ENCODE results near the gene NPB.

The NPB gene

DNA sequence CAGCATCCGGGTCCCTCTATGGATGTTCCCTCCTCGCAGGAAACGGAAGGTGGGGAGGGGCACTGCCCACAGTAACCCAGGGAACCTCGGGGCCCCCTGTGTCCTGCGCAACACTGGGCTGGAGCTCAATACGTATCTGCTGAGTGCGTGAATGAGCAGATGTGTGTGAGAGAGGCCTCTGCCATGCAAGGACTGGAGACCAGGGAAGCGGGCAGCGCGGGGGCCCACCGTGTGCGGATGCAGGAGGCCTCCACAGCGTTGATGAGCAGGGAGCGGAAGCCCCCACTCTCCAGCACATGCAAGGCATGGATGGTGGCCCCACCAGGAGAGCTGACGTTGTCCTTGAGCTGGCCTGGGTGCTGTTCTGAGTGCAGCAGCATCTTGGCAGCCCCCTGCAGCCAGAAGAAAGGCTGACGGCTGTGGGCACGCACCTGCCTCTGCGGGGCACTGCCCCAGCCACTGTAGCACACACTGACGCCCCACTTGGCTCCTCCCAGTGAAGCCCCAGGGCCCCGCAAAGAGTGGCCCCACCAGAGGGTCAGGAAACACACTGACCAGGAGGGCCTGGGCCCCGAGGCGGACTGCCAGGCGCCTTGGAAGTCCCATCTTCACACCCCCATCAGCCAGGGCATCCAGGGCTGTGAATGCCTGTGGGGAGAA, 32.2 kb downstream of the NPB start:
- POLR2A ChIA-PET (ENCODE audit: low non-redundant PET), result no interaction called here
- CTCF ChIA-PET, result no interaction called here
- no peak for DNase-seq (ENCODE audit: low spot score)

DNA sequence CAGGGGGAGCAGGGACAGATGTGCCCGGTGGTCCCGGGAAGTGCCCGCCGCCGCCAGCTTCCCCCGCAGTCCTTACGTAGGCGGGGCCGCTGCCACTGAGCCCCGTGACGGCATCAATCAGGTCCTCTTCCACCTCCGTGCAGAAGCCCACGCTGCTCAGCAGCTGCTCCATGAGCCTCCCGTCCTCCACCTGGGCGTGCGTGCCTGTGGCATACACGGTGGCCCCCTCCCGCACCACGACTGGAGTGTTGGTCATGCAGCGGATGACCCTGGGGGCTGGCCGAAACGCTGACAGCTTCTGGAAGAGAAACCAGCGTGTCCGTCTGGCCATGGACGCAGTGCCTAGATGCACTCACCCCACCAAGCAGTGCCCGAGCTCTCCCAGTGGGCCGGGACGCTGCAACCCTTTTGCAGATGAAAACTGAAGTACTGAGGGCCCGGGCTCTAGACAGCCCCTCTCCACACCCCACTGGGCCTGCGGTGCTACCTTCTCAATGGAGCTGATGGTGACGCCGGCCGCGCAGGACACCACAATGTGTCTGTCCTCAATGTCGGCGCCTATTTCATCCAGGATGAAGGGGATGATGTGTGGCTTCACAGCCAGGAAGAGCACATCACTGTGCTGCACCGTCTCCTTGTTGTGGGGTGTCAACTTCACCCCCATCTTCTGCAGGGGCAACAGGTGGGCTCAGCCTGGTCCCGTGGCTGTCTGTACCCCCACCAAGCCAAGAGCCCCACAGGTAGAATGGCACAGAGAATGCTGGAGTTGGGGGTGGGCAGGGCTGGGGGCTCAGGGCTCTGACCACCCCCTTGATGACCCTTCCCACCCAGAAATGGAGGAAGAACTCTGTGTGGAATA, 33.0 kb downstream of the NPB start:
- CTCF ChIA-PET, result interaction anchor here (1.8 kb wide), 1 partner anchor 25 kb away, joined by 6 read pairs; no protein-coding TSS in a partner anchor
- TF ChIP-seq, protein P1, sequence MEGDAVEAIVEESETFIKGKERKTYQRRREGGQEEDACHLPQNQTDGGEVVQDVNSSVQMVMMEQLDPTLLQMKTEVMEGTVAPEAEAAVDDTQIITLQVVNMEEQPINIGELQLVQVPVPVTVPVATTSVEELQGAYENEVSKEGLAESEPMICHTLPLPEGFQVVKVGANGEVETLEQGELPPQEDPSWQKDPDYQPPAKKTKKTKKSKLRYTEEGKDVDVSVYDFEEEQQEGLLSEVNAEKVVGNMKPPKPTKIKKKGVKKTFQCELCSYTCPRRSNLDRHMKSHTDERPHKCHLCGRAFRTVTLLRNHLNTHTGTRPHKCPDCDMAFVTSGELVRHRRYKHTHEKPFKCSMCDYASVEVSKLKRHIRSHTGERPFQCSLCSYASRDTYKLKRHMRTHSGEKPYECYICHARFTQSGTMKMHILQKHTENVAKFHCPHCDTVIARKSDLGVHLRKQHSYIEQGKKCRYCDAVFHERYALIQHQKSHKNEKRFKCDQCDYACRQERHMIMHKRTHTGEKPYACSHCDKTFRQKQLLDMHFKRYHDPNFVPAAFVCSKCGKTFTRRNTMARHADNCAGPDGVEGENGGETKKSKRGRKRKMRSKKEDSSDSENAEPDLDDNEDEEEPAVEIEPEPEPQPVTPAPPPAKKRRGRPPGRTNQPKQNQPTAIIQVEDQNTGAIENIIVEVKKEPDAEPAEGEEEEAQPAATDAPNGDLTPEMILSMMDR (conservative IDR thresholded peaks at IDR 0.05; ENCODE audit: low read depth), result no peak
- H3K27ac ChIP-seq, result peak overlapping the region; percentile 98
- POLR2A ChIA-PET (ENCODE audit: low non-redundant PET), result no interaction called here
- no peak for DNase-seq (ENCODE audit: low spot score)

More for the DNA sequence above, 32.2 kb downstream of the NPB start:
- peak overlapping the region; percentile 98 for H3K27ac ChIP-seq
- TF ChIP-seq, protein P1 (conservative IDR thresholded peaks at IDR 0.05; ENCODE audit: low read depth), result no peak

DNA sequence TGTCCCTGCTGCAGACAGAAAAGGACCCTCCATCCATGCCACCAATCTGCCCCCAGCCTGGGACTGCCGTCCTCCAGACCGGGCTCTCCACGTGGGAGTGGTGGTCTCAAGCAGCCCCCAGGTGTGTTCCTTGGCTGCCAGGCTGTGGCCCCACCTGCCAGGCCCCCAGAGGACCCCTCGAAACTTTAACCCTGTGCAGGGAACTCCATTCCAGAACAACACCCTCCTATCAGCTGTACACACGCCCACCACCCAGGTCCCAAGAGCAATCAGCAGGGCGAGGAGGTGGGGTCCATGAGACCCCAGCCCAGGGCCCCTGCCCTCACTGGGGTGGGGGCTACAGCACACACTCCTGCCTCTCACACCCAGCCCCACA, 33.7 kb downstream of the NPB start:
- peak overlapping the region; percentile 98 for H3K27ac ChIP-seq
- POLR2A ChIA-PET (ENCODE audit: low non-redundant PET), result no interaction called here
- CTCF ChIA-PET, result interaction anchor here (1.8 kb wide), 1 partner anchor 24 kb away, joined by 6 read pairs; no protein-coding TSS in a partner anchor
- DNase-seq (ENCODE audit: low spot score), result no peak
- TF ChIP-seq, protein P1 (conservative IDR thresholded peaks at IDR 0.05; ENCODE audit: low read depth), result no peak

DNA sequence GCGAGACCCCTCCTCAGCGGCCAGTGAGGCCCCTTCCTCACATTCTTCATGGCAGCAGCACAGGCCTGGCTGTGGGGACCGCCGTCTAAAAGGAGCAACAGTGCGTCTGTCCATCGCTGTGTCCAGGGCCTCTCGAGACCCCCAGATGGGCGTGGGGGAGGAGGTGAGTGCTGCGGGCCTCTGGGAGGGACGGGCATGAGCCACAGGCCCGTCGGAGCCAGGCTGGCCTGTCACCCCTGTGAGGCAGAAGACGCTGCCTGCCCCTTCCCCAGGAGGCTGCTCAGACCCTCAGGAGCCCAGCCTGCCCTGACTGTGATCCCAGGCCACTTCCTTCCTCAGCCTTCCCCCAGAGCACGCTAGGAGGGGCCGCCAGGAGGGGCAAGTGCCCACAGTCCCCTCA, 37.2 kb downstream of the NPB start:
- ChIA-PET CTCF (interaction anchor here (1.4 kb wide), 1 partner anchor 20 kb away, joined by 4 read pairs; no protein-coding TSS in a partner anchor), POLR2A (ENCODE audit: low non-redundant PET) (no interaction called here)
- H3K27ac ChIP-seq, result peak overlapping the region; percentile 15; the same call in 1 of the 2 replicates
- no peak for DNase-seq (ENCODE audit: low spot score)
- TF ChIP-seq, protein P1 (conservative IDR thresholded peaks at IDR 0.05; ENCODE audit: low read depth), result no peak

DNA sequence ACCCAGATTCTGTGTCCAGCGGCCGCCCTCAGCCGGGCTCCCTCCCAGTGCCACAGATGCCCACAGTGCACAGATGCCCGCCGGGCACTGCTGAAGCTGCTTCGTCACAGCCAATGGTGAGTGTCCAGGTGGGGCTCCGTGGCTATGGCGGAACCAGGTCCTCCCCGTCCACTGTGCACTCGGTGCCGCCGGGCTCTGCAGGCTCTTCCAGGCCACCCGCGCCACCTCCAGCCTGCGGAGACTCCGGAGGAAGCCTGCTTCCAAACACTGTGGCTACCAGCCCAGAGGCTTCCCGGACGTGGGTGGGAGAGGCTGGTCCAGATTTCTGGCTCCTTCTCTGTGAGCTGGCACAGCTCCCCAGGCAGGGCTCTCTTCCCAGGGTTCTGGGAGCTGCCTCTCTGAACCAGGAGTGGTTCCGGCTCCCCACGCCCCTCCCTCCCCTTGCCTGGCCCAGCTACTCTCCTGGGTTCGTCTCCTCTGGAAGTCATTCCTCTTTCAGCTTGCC, 37.9 kb downstream of the NPB start:
- ChIA-PET POLR2A (ENCODE audit: low non-redundant PET) (interaction anchor here (0.6 kb wide), 1 partner anchor 10 kb away, joined by 3 read pairs; no protein-coding TSS in a partner anchor), CTCF (interaction anchor here (0.6 kb wide), 1 partner anchor 98 kb away, joined by 4 read pairs; the partner anchor contains the start of gene DCXR)
- H3K27ac ChIP-seq, result peak overlapping the region; percentile 15
- no peak for DNase-seq (ENCODE audit: low spot score)
- TF ChIP-seq, protein P1 (conservative IDR thresholded peaks at IDR 0.05; ENCODE audit: low read depth), result no peak

Measured in RWPE1 (cell line).